HG03025 (cell line): ENCODE measurements around the gene VAT1.

Experiments
- ATAC-seq: cut with Tn5 transposase; IDR thresholded peaks from one replicate; pipeline ENCODE4 v1.9.1; 2021; ENCODE audit warnings: mild to moderate bottlenecking, moderate library complexity; ENCODE audit not compliant: unreplicated experiment, low FRiP score

Gene VAT1

GRCh38 chr17:43027091-43028032 is 5.2 kb upstream of the VAT1 start:
- ATAC-seq, result no peak

DNA sequence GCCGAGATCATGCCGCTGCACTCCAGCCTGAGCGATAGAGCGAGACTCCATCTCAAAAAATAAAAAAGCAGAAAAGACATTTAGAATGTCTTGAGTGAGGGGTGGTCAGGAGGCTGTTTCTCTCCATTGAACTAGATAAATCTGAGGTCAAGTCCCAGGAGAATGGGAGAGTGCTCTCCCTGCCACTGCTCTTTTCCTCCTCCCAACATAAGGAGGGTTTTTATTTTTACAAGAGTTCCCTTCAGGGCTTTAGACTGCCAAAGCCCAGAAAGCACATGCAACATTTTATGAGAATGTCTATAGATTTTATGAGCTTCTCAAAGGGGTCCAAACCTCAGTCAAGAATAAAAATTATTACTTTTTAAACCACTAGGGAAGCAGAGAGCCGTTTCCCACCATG is 4.4 kb upstream of the VAT1 start:
- no peak for ATAC-seq

GRCh38 chr17:43025766-43026537 is 3.8 kb upstream of the VAT1 start:
- ATAC-seq, result no peak

DNA sequence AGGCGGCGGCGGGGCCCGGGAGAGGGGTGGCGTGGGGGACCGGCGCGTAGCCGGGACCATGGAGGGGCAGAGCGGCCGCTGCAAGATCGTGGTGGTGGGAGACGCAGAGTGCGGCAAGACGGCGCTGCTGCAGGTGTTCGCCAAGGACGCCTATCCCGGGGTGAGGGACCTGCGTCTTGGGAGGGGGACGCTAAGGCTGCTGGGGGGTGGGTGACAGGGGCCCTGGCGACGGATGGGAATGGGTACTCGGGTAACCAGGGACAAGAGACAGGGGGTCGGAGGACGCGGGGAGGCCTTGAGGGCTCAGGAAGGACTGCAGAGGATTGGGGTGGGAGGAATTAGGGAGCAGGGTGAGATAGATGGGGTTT is 3.1 kb upstream of the VAT1 start:
- ATAC-seq, result no peak

DNA sequence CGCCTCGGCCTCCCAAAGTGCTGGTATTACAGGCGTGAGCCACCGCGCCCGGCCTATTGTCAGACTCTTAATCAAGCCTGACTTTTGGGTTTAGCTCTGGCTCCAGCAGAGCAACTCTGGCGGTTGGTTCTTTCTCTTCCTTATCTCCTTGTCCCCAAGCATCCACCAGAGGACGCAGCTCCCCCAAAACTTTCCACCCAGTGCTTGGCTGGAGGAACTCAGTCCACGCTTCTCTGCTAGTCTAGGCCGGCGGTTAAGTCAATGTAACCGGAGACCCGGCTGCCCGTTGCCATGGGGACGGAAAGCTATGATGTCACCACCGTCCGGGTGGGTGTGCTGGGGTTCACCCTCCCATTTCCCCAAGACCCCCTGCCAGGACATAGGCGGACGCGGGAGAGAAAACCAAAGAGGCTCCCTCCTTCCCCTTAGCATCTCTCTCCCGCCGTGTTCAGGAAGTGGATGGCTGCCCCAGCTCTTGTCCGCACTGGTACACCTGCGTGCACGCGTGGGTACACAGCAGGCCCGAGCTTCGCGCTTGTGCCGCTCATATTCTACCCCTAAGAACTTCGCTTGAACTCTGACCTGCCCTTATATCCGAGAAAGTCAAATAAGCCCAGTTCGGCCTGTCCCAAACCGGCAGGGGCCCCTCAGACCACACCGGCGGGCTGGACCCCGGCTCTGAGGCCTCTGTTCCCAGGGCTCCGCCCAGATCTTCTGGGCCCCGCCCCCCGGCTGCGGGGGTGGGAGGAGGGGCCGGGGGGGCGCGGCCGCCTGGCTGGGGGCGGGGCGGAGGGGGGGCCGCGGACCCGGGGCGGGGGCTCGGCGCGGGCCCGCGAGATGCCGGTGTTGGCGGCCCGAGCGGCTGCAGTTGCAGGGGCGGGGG is 2.5 kb upstream of the VAT1 start, which contains the start of gene RND2:
TSS of gene RND2 (plus strand) at position 825 of the 883 bp plus-strand sequence. CDS start 117 bp downstream, outside the sequence.
- ATAC-seq, result no peak

DNA sequence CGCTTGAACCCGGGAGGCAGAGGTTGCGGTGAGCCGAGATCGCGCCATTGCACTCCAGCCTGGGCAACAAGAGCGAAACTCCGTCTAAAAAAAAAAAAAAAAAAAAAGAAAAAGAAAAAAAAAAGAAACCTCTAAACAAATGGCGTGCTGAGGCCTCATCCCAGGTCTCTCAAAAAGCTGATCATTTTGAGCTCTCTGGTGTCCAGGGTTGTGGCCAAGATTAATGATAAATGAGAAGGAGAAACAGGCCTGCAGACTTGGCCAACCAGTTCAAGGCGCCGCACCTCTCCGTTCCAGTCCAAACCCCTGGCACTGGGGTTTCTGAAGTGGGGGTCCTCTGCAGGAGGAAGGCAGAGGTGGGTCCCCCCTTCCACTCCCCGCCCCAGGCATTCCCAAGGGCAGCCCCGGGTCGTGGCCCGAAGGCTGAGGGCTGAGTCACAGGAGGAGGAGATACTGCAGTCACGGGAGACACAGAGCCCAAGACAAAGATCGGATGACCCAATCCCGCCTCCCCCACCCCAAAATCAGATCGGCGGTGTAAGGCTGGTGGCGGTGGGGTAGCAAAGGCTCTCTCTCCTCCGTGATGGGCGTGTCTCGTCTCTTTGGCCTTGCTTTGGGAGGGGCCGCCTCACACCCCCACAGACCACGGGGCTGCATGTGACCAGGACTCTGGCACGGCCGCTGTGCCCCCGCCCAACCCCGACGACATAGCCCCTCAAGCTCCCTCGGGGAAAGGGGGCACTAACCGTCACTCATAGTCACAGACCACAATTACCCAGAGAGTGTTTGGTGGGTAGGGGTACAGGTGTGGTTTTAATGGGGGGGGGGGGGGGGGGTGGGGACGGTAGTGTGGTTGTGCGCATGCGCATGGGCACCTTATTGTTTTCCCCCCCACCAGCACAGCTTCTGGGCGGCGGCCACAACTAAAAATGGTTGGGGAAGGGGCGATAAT is 1.1 kb downstream of the VAT1 start:
- ATAC-seq, result no peak

GRCh38 chr17:43020030-43020621 is 2.1 kb downstream of the VAT1 start:
- no peak for ATAC-seq

- ATAC-seq, result no peak
These were observed 2.8 kb downstream of the VAT1 start for GRCh38 chr17:43019418-43019817.

GRCh38 chr17:43018932-43019331 is 3.3 kb downstream of the VAT1 start:
- no peak for ATAC-seq

- ATAC-seq, result no peak
These were observed 4.0 kb downstream of the VAT1 start for GRCh38 chr17:43018008-43018853.

GRCh38 chr17:43016216-43016615 is 6.0 kb downstream of the VAT1 start:
- no peak for ATAC-seq

DNA sequence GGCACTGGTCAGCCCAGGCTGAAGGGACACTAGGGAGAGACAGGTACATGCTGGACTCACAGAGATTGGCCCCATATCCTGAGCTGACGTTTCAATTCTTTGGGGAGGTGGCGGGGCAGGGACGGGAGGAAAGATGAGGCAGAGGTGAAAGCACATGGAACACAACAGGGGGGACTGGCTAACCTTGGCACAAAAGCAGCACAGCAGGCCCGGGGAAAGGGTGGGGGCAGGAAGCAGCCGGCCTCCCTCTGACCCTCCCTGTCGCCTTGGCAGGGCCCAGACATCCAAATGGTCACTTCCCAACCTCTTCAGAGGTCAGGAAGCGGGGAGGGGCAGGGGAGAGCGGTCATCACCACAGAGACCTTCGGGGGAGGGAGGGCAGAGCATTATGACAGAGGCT is 6.6 kb downstream of the VAT1 start:
- no peak for ATAC-seq

DNA sequence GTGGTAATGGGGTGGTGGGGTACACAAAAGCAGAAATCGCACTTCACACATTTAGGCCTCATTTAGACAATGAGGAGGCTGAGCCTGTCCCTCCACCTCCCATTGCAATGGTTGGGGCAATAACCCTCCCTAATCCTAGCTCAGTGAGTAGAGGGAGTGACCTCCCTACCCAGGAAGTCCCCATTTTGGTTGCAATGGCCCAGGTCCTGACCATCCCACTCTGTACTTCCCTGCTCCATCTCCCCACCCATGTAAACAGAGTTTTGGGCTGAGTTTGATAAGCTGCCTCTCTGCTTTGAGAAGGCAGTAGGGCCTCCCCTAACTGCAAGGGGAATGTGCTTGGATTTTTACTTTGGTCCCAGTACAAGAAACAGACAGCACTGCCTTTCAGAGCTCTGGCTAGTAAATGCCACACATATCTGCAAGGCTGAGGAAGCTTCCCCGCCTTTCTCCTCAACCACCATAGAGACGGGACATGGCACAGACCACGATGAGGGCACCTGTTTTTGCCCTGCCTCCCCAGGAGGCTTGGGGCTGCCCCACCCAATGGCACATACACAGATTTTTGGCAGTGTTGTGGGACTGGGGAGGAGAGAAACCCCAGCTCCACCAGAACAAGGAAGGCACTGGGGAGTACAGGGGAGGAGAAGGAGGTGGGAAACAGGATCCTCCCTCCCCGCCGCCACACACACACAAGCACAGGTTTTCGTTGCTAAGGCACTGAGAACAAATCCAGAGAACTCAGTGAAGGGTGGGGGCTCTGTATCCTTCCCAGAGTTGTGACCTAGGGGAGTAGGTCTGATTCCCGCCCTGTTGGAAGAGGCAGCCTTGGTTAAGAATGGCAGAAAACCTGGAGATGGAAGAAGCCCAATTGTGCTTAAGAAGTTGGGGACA is 7.3 kb downstream of the VAT1 start:
- ATAC-seq, result no peak

- no peak for ATAC-seq
These were observed 8.1 kb downstream of the VAT1 start for GRCh38 chr17:43014020-43014648.

DNA sequence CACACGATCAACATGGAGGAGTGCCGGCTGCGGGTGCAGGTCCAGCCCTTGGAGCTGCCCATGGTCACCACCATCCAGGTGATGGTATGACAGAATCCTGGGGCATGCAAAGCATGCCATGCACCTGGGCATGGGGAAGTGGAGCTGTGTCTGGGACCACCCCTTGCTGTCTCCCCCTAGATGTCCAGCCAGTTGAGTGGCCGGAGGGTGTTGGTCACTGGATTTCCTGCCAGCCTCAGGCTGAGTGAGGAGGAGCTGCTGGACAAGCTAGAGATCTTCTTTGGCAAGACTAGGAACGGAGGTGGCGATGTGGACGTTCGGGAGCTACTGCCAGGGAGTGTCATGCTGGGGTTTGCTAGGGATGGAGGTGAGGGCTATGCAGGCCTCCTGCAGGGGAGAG is 8.9 kb downstream of the VAT1 start:
- no peak for ATAC-seq

DNA sequence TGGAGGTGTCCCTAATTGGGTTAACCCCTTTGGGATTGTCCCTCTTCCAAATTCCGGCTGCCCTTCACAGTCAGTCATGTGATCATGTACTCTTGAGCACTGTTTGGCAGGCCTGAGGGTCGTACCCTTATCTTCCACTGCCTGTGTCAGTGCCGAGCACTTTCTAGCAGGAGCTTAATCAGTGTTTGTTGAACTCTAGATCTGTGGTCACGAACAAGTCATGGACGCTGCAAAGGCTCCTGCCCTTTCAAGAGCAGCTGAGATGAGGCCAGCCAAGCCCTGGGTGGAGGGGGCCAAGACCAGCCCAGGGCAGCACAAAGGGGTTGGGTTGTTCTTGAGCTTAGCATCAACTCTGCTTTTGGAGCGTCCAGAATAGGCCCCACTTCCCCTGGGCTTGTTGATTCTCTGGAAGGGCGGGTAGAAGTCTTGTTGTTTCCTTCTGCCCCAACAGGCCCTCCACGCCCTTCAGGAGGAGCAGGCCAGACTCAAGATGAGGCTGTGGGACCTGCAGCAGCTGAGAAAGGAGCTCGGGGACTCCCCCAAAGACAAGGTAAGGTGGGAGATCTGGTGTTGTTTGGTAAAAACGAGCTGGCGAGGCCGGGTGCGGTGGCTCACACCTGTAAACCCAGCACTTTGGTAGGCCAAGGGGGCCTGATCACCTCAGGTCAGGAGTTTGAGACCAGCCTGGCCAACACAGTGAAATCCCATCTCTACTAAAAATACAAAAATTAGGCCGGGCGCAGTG is 10.3 kb downstream of the VAT1 start:
- ATAC-seq, result no peak
